HEK293 (cell line): Measurements from ENCODE around the gene ZNF578.

ENCODE experiments used
- GLI4 ChIP-seq: fragments of 450-650 bp; formaldehyde crosslinking; IDR thresholded peaks from 2 replicates; pipeline ENCODE4 v1.5.1; 2016; ENCODE audit warnings: missing biosample characterization, missing genetic modification characterization
- YY1 ChIP-seq: fragments of 450-650 bp; formaldehyde crosslinking; IDR thresholded peaks from 2 replicates; pipeline ENCODE4 v1.5.1; 2018; ENCODE audit warnings: missing biosample characterization, missing genetic modification characterization
- ZBTB7A ChIP-seq: fragments of 450-650 bp; formaldehyde crosslinking; IDR thresholded peaks from 2 replicates; pipeline ENCODE4 v1.5.1; 2016; ENCODE audit warnings: low read depth, missing biosample characterization, missing genetic modification characterization
- ZNF2 ChIP-seq: fragments of 450-650 bp; formaldehyde crosslinking; IDR thresholded peaks from 2 replicates; pipeline ENCODE4 v1.5.1; 2016; ENCODE audit warnings: missing biosample characterization, missing genetic modification characterization
- ZNF214 ChIP-seq: fragments of 450-650 bp; formaldehyde crosslinking; IDR thresholded peaks from 2 replicates; pipeline ENCODE4 v1.5.1; 2017; ENCODE audit warnings: missing biosample characterization, mild to moderate bottlenecking, missing genetic modification characterization, borderline replicate concordance
- ZNF76 ChIP-seq: fragments of 450-650 bp; formaldehyde crosslinking; IDR thresholded peaks from 2 replicates; pipeline ENCODE4; 2016; ENCODE audit warnings: low read depth, missing biosample characterization, missing genetic modification characterization, borderline replicate concordance
- TF ChIP-seq, protein P1 (sequence below): fragments of 450-650 bp; formaldehyde crosslinking; IDR thresholded peaks from 2 replicates; pipeline ENCODE4 v1.5.1; 2016; ENCODE audit warnings: missing biosample characterization, missing genetic modification characterization, low read depth
- TF ChIP-seq, protein P2 (sequence below): fragments of 450-650 bp; formaldehyde crosslinking; IDR thresholded peaks from 2 replicates; pipeline ENCODE4 v1.5.1; 2016; ENCODE audit warnings: missing biosample characterization, missing genetic modification characterization
- TF ChIP-seq, protein P3 (sequence below): fragments of 450-650 bp; IDR thresholded peaks from 2 replicates; pipeline ENCODE4 v1.5.1; 2018; ENCODE audit warnings: missing biosample characterization, mild to moderate bottlenecking, missing genetic modification characterization

DNA sequence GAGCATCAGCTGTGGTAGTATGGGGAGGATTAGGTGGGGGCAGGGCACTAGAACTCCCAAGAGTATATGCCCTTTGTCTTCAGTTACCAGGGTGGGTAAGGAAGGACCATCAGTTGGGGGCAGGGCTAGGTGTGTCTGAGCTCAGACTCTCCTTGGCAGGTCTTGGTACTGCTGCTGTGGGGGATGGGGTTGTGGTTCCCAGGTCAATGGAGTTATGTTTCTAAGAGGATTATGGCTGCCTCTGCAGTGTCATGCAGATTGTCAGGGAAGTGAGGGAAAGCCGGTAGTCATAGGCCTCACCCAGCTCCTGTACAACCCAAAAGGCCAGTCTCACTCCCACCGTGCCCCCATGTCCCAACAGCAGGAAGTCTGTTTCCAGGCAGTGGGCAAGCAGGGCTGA, 8.8 kb upstream of the ZNF578 start:
- TF ChIP-seq ZNF76 (no peak), GLI4 (tag by site-specific recombination) (no peak), ZBTB7A (tag by site-specific recombination) (no peak), YY1 (tag by site-specific recombination) (no peak), ZNF2 (tag by site-specific recombination) (no peak), ZNF214 (no peak)
- TF ChIP-seq, protein P1, sequence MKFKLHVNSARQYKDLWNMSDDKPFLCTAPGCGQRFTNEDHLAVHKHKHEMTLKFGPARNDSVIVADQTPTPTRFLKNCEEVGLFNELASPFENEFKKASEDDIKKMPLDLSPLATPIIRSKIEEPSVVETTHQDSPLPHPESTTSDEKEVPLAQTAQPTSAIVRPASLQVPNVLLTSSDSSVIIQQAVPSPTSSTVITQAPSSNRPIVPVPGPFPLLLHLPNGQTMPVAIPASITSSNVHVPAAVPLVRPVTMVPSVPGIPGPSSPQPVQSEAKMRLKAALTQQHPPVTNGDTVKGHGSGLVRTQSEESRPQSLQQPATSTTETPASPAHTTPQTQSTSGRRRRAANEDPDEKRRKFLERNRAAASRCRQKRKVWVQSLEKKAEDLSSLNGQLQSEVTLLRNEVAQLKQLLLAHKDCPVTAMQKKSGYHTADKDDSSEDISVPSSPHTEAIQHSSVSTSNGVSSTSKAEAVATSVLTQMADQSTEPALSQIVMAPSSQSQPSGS (tag by site-specific recombination): no peak
- TF ChIP-seq, protein P2, sequence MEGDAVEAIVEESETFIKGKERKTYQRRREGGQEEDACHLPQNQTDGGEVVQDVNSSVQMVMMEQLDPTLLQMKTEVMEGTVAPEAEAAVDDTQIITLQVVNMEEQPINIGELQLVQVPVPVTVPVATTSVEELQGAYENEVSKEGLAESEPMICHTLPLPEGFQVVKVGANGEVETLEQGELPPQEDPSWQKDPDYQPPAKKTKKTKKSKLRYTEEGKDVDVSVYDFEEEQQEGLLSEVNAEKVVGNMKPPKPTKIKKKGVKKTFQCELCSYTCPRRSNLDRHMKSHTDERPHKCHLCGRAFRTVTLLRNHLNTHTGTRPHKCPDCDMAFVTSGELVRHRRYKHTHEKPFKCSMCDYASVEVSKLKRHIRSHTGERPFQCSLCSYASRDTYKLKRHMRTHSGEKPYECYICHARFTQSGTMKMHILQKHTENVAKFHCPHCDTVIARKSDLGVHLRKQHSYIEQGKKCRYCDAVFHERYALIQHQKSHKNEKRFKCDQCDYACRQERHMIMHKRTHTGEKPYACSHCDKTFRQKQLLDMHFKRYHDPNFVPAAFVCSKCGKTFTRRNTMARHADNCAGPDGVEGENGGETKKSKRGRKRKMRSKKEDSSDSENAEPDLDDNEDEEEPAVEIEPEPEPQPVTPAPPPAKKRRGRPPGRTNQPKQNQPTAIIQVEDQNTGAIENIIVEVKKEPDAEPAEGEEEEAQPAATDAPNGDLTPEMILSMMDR: no peak
- TF ChIP-seq, protein P3, sequence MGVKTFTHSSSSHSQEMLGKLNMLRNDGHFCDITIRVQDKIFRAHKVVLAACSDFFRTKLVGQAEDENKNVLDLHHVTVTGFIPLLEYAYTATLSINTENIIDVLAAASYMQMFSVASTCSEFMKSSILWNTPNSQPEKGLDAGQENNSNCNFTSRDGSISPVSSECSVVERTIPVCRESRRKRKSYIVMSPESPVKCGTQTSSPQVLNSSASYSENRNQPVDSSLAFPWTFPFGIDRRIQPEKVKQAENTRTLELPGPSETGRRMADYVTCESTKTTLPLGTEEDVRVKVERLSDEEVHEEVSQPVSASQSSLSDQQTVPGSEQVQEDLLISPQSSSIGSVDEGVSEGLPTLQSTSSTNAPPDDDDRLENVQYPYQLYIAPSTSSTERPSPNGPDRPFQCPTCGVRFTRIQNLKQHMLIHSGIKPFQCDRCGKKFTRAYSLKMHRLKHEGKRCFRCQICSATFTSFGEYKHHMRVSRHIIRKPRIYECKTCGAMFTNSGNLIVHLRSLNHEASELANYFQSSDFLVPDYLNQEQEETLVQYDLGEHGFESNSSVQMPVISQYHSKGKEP (tag by site-specific recombination): no peak
